GM19193 (cell line): Measurements from ENCODE around the gene ANKFY1.

Experiments used
- POLR2A ChIP-seq: IDR thresholded peaks from 4 replicates; pipeline ENCODE4 v1.6.1; 2011; ENCODE audit not compliant: insufficient read depth, insufficient read length; ENCODE audit errors: extremely low read depth

Gene ANKFY1

DNA sequence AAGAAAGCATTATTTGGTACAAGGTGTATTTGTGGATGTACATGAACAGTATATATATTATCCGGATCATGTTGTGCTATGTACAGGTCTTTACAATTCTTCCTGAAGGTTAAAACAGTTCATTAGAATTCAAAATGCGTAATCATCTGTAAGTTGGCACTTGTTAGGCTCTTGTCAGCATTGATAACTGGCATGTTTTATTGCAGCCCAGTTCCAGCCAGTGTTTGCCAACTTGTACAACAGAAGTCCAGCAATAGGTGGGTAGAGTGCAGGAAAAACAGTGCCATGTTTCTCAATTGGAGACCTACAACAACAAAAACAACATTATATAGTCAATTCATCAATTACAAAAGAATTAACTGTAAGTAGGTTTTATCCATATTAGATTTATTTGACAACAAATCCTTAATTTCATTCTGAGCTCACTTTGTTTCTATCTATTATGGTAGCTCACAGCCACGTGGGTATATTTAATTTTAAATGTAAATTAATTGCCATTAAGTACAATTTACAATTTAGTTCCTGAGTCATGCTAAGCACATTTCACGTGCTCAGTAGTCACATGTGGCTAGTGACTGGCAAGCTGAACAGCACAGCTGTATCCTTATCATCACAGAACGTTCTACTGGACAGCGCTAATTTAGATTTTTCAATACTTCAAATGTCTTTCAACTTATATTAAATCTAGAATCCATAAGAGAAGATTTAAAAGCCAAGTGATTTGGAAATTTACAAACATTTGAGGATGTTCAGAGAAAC lies 8.6 kb upstream of the ANKFY1 start:
- TF ChIP-seq POLR2A = no peak

DNA sequence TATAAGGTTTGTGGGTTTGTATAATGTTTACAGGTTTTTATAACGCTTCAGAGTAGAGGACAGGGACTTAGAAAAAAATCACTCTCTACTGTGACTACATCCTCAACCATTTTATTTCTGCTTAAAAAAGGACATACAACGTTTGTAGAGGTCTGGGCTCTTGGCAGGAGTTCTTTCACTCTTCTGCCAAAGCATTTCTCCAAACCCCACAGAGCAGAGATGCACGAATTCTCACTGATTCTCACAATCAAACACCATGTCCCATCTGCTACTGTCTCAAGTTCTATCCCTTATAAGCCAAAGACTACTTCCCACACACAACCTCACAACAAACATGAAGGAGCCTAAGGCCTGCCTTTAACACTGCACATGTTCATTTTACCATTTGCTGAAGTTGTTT lies 7.0 kb upstream of the ANKFY1 start:
- TF ChIP-seq POLR2A = no peak

DNA sequence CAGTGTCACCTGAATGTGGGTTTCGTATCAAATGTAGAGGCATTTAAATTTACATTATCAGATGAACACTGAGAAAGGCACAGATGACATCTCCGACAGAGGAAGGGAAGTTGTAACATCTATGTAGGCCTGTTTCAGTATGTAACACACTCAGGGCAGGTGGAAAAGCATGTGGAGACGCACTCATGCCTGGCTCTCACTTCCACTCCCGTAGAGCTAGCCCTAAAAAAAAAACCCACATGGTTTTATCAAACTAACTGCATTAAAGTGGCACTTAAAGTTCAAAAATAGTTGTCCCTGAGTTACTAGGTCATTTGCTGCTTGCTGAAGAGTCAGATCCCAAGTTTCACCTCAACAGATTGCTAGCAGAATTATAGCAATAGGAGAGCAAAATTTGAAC lies 6.1 kb upstream of the ANKFY1 start:
- TF ChIP-seq POLR2A = no peak

DNA sequence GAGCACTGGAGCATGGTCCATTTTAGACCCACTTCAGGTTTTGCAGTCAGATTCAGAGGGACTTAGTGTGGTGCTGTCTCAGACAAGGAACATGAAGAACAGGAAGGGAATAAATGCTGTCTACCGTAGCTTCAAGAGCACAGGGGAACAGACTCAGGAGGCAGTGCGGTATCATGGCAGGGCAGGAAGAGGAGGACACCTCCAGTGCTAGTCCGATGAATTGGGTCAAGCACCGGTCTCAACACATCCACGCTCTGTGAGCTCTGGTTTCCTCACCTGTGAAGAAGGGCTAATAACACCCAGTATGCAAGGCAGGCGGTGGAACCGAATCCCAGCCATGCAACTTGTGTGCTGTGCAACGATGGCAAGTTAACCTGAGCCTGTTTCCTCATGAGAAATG lies 3.6 kb upstream of the ANKFY1 start:
- no peak for TF ChIP-seq POLR2A

DNA sequence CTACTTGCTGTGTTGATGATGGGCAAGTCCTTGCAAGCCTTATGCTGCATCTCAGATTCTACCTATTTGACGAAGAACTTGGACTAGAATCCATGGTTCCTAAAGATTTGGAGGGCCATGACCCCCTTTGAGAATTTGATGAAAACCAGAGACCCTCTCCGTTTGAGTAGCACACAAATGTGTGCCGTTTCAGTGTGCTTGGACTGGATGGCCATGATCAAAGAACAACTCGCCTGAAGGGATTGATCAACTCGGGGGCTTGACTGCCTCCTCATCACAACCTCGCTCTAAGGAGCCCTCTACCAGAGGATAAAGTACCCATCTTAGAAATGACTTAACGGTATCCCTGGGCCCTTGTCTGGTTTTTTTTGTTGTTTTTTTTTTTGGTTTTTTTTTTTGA lies 2.8 kb upstream of the ANKFY1 start:
- no peak for TF ChIP-seq POLR2A

DNA sequence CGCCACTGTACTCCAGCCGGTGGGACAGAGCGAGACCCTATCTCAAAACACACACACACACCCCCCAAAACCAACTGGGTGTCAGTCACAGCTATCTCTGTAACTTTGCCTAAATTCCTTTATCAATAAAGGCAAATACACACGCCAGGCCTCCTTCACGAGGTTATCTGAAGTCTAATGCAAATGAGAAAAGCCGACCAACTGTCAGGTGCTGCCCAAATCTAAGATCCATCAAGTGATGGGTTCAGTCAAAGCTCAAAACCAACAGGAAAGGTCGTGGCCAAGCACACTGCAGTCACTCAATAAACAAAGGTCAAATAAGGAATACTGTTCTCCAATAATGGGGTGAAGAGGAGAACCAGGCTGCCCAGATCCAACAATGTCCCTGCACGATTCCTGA lies 1.1 kb downstream of the ANKFY1 start:
- TF ChIP-seq POLR2A = no peak

DNA sequence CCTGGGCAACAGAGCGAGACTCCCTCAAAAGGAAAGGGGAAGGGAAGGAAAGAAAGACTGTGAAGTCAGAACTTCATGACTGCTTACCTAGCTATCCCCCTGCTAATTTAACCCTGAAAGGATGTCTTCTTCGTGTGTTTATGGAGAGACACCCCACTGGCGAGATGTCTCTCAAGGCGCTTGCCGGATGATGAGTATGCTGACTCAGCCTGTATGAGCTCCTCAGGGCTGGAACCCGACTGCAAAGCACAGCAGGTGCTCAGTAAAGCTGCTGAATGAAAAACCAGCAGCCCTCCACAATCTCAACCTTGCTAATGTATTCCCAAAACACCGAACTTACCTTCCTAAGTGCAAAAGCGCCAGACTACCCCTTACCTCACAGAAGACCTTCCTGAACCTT lies 2.3 kb downstream of the ANKFY1 start:
- no peak for TF ChIP-seq POLR2A

DNA sequence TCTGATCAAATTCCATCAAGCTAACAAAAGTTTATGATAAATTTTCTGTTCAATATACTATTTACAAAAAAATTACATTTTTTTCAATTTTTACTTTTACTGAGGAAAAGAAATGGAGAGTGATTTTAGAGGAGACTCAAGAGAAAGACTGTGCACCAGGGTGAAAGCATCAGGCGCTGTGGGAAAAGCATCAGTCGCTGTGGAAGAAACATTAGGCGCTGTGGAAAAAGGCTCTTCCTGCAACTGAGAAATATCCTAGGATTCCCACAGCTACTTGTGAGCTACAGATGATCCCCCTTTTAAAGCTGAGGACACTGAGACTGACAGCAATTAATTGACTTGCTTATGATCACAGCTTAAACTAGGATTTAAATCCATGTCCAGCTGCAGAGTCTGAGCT lies 4.9 kb downstream of the ANKFY1 start:
- no peak for TF ChIP-seq POLR2A

DNA sequence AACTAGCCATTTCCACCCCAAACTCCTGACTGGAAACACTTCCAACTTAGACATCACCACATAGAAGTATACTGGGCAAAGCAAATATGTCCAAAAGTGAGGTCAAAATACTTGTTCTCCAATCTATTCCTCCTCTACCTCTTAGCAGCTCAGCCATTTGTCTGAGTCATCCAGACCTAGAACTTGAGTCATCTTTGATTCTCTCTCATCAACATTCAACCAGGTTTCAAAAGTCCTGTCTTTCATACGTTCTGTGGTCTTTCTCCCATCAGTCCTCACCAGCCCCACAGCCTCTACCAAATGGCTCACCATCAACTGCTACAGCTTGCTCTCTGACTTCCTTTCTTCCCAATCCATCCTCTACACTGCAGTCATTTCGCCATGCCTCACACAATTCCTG lies 6.8 kb downstream of the ANKFY1 start:
- no peak for TF ChIP-seq POLR2A

DNA sequence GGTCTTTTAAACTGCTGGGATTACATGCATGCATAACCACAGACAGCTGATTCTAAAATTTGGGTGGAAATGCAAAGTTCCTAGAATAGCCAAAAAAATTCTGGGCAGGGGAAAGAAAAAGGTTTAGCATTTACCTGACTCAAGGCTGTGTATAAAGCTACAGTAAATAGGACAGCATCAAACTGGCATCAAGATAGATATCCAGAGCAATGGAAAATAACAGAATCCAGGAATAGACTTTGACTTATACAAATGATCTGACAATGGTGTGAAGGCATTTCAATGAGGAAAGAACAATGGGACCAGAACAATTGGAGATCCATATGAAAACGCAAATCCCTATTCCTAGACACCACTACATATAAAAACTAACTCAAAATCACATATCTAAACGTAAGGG lies 12.9 kb downstream of the ANKFY1 start:
- TF ChIP-seq POLR2A = no peak

DNA sequence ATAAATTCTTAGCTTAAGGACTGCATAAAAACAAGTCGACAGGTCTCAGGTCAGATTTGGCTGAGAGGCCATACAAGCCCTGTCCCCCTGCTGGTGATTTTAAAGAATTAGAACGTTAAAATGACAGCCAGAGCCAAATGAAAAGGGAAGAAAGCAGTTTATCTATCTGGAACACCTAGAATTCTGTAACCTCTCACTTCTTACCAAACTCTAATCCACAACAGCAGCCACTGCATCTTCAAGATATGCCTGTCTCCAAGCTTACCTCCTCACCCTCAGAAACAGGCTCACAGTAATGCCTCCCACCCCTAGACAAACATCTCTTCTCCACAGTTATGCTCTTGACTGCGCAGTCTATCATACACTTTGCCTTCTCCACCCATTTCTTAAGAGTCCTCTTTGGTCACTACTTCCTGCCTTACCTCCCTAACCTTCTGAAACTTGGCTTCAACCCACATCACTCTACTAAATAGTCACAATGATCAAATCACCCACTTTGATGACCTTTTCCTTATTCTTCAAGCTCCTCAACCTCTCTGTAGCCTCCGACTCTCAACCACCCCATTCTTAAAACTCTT lies 14.2 kb downstream of the ANKFY1 start:
- no peak for TF ChIP-seq POLR2A

DNA sequence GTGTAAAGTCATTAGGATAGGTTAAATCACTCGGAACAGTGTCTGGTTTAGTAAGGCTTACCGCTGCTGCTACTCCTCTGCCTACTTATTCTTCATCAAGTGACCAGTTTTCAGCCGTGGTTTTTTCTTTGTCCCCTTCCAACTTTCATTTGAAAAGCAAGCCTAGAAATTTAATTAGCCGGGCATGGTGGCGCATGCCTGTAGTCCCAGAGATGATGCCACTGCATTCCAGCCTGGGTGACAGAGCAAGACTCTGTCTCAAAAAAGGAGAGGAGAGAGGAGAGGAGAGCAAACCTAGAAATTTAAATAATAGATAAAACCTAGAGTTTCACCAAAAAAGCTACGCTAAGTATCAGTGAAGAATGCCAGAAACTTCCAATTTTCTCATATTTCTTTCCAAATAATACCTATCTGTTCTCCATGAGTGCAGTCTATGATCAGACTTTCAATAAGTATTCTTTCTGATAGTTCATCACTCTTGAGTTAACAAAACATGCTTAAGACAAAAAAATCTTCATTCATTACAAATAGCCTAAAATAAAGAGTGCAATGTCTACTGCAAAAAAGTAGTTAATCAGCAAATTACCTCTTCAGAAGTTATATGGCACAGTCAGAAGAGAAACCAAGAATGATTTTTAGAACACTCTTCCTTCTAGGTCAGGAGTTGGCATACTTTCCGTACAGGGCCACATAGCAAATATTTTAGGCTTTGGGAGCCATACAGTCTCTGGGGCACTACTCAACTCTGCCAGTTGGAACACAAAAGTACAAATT lies 15.1 kb downstream of the ANKFY1 start:
- TF ChIP-seq POLR2A = no peak

DNA sequence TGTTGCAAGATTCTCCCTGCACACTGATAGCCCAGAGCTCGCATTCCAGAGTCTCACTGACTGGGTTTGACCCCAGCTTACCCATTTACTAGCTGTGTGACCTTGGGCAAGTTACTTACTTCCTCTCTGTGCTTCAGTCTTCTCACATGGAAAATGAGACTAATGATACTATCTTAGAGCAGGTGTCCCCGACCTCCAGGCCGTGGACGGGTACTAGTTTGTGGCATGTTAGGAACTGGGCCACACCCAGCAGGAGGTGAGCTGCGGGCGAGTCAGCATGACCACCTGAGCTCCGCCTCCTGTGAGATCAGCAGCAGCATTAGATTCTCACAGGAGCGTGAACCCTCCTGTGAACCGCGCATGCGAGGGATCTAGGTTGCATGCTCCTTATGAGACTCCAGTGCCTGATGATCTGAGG lies 15.8 kb downstream of the ANKFY1 start:
- no peak for TF ChIP-seq POLR2A

DNA sequence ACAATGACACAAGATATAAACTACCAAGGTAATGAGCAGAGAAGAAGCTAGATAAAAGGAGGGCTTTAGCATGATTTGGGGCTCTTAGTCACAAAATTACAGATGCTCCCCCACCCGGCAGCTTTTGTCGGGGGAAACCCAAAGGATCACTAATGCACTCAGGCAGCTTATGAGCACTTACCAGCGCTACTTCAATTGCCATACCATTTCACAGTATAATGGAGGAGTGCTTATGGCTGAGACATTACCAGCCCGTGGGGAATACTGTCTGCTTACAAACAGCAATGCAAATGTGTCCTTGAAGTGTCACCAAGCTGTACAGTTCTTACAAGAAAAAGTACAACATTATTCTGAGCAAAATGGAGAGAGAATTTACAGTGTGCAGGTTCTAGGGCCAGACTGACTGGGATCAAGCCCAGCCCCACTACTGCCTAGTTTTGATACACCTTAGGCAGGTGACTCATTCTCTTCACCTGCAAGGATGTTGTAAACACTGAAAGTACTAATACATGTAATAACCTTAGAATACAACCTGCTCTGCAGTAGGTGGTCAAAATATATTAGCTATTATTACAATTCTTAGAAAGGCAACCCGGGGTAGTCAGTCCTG lies 16.3 kb downstream of the ANKFY1 start:
- TF ChIP-seq POLR2A = no peak

DNA sequence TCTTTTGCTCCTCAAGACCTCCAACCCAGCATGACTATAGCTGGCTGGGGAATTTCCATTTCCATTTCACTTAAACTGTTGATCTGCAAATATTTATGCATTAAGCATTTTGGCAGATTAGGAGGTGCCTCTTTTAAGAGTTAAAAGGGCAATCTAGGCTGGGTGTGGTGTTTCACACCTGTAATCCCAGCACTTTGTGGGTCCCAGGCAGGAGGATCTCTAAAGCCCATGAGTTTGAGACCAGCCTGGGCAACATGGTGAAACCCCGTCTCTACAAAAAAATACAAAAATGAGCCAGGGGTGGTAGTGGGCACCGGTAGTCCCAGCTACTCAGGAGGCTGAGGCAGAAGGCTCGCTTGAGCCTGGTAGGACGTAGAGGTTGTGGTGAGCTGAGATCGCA lies 17.1 kb downstream of the ANKFY1 start:
- no peak for TF ChIP-seq POLR2A

DNA sequence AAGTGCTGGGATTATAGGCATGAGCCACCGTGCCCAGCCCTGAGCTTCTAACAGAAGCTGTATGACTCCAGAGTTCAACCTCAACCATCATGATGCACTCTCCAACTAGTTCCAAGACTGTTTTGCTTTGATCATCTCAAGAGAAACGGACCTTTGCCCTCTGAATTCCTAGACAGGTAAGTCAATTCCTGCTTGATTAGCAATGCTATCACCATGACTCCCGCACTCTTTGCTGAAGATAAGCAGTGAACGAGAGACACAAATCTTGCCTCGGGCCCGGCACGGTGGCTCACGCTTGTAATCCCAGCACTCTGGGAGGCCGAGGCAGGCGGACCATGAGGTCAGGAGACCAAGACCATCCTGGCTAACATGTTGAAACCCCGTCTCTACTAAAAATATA lies 22.2 kb downstream of the ANKFY1 start:
- TF ChIP-seq POLR2A = no peak

DNA sequence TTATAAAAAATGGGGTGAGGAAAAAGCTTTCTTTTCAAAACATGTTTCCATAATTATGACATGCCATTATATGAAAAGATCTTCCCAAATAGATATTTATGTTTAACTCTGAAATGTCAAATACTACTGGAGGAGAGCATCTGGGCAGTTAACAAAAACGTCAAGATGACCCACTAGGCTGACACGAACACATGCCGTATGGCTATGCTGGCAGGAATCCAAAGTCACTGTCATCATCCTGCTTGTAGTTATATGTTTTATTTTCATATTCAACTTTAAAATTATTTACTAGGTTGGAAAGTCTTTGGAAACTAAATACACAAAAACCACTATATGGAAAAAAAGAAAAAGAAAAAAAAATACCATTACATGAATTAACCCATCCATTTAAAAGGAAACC lies 27.3 kb downstream of the ANKFY1 start:
- TF ChIP-seq POLR2A = no peak
